ENCODE data around the gene EFCAB10. TPM values are rescaled to one million over a fixed set of nuclear protein-coding genes. Genes with fewer than 3 reads are reported as not detected.
"Not testable (repeated sequence)": the region's sequence is repeated elsewhere in the genome, so short reads cannot be mapped to it uniquely, and the experiment has no call there.

Gene EFCAB10
- polyA plus RNA-seq, 1 of the 3 experiments (the other 2 are of a cell fraction) = 0.51 TPM

GRCh38 chr7:105599551-105599950 lies 18.3 kb upstream of the EFCAB10 start (continued):
- TF ChIP-seq CTCF (IDR thresholded peaks at IDR 0.05) (no peak), NFIC (IDR thresholded peaks at IDR 0.05; ENCODE audit: borderline replicate concordance) (no peak), FOXM1 (IDR thresholded peaks at IDR 0.05; ENCODE audit: low read depth) (no peak)

- not testable (repeated sequence) for H3K4me2 ChIP-seq; H3K9ac ChIP-seq; H3K27ac ChIP-seq (ENCODE audit: low read depth in 2 of 2, low read length in 1 of 2); DNase-seq; H3K4me1 ChIP-seq (ENCODE audit: control insufficient read depth in 1 of 2, insufficient read depth in 2 of 2, low read depth in 1 of 2, low read length in 1 of 2); H3K36me3 ChIP-seq (replicated peaks in 1 of 2; ENCODE audit: control insufficient read depth in 1 of 2, insufficient read depth in 2 of 2, low read length in 1 of 2); H4K20me1 ChIP-seq (ENCODE audit: insufficient read depth); H3F3A ChIP-seq (replicated peaks; ENCODE audit: insufficient read depth); H3K79me2 ChIP-seq (ENCODE audit: insufficient read depth); H3K9me2 ChIP-seq; H3K27me3 ChIP-seq (ENCODE audit: insufficient read depth); H3K4me3 ChIP-seq (ENCODE audit: low read depth in 2 of 2, low read length in 1 of 2); H2AFZ ChIP-seq (ENCODE audit: low read depth); H3K9me3 ChIP-seq
- ChIA-PET CTCF (interaction anchor here (1.4 to 2.9 kb wide), 3 partner anchors 9 to 45 kb away, joined by 3 to 22 read pairs (median 5); no protein-coding TSS in a partner anchor), POLR2A (interaction anchor here (0.7 kb wide), 1 partner anchor 67 kb away, joined by 3 read pairs; the partner anchor contains the start of gene RINT1)
- WGBS (ENCODE audit: low lambda C conversion rate) = 68% methylated on average over 8 of the region's 8 CpGs
Observed at GRCh38 chr7:105599080-105599479, 17.8 kb upstream of the EFCAB10 start.

DNA sequence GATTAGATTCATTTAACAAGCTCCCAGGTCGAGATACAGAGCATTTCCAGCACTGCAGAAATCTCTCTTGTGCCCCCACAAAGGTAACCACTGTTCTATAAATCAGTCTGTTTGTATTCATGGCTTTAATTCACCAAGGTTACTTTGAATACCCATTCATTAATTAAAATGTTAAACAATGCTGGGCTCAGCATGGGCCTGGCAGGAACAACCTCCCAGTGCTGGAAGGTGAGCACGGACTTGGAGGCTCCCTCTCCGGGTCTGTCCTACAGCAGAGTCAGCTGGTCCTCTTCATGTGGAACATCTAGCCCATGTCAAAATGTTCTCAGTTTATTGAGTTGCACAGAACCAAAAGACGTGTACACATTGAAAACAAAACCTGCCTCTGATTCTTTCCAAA lies 15.6 kb upstream of the EFCAB10 start:
- Histone ChIP-seq H4K20me1 (ENCODE audit: insufficient read depth) (no peaks in the 10 kb centered on the region), H3K9ac (no peak overlapping the region), H3K27ac (ENCODE audit: low read depth in 2 of 2, low read length in 1 of 2) (no peak overlapping the region), H3K4me3 (ENCODE audit: low read depth in 2 of 2, low read length in 1 of 2) (no peak overlapping the region), H3K4me2 (no peak overlapping the region), H3K4me1 (ENCODE audit: control insufficient read depth in 1 of 2, insufficient read depth in 2 of 2, low read depth in 1 of 2, low read length in 1 of 2) (no peaks in the 10 kb centered on the region), H3K27me3 (ENCODE audit: insufficient read depth) (no peaks in the 10 kb centered on the region), H3K9me2 (no peaks in the 10 kb centered on the region), H2AFZ (ENCODE audit: low read depth) (no peak overlapping the region), H3K36me3 (replicated peaks in 1 of 2; ENCODE audit: control insufficient read depth in 1 of 2, insufficient read depth in 2 of 2, low read length in 1 of 2) (no peaks in the 10 kb centered on the region), H3F3A (replicated peaks; ENCODE audit: insufficient read depth) (no peaks in the 10 kb centered on the region), H3K79me2 (ENCODE audit: insufficient read depth) (no peaks in the 10 kb centered on the region), H3K9me3 (no peaks in the 10 kb centered on the region)
- 72% methylated on average over 4 of the region's 4 CpGs for WGBS (ENCODE audit: low lambda C conversion rate)
- ChIA-PET POLR2A (no interaction called here), CTCF (interaction anchor here (0.7 to 1.3 kb wide), 3 partner anchors 10 to 446 kb away, joined by 3 read pairs; no protein-coding TSS in a partner anchor)
- TF ChIP-seq NFIC (IDR thresholded peaks at IDR 0.05; ENCODE audit: borderline replicate concordance) (no peak), GABPA (IDR thresholded peaks at IDR 0.05; ENCODE audit: low read depth) (no peak), RAD21 (IDR thresholded peaks at IDR 0.05; ENCODE audit: low read length) (no peak), REST (IDR thresholded peaks at IDR 0.05; ENCODE audit: low read depth, low read length) (no peak), NRF1 (IDR thresholded peaks at IDR 0.05; ENCODE audit: low read depth, low read length) (no peak), SMC3 (IDR thresholded peaks at IDR 0.05; ENCODE audit: low read depth, low read length) (no peak), CTCF (IDR thresholded peaks at IDR 0.05) (no peak), MEF2A (IDR thresholded peaks at IDR 0.05; ENCODE audit: borderline replicate concordance, low read depth) (no peak), FOXJ3 (CRISPR knock-in tag; IDR thresholded peaks at IDR 0.05) (no peak), USF2 (IDR thresholded peaks at IDR 0.05; ENCODE audit: borderline replicate concordance, low read depth, low read length) (no peak), YY1 (IDR thresholded peaks at IDR 0.05; ENCODE audit: low read depth) (no peak), EZH2phosphoT487 (IDR thresholded peaks at IDR 0.05; ENCODE audit: borderline replicate concordance, low read depth) (no peak), RXRA (IDR thresholded peaks at IDR 0.05; ENCODE audit: borderline replicate concordance, low read depth) (no peak), GATA2 (CRISPR knock-in tag; IDR thresholded peaks at IDR 0.05) (no peak)
- no peak for DNase-seq

All from SK-N-SH (cell line).